Measurements from ENCODE around the gene THUMPD3. TPM values are rescaled to one million over a fixed set of nuclear protein-coding genes. Genes with fewer than 3 reads are reported as not detected.

Gene THUMPD3
- total and polyA plus RNA-seq, 2 of the 13 experiments (the other 11 are each of a cell fraction or from before 2014, with no cell fraction given), result 31.2 to 44.1 TPM

GRCh38 chr3:9415485-9416138 is 52.8 kb downstream of the THUMPD3 start:
- Histone ChIP-seq H2AFZ (ENCODE audit: low read length) (no peak overlapping the region), H3K27me3 (ENCODE audit: control insufficient read depth in 1 of 2, insufficient read depth in 2 of 2, low read length in 2 of 2) (no peaks in the 10 kb centered on the region), H3K4me2 (ENCODE audit: low read depth, low read length) (no peak overlapping the region; the same call in 1 of the 2 replicates), H3K4me1 (ENCODE audit: insufficient read depth, low read length) (peaks cover 86% of the 10 kb centered on the region), H4K20me1 (ENCODE audit: insufficient read depth, low read length) (peaks cover 68% of the 10 kb centered on the region), H3K79me2 (ENCODE audit: insufficient read depth, low read length) (peaks cover 96% of the 10 kb centered on the region), H3K36me3 (replicated peaks in 1 of 2; ENCODE audit: control insufficient read depth in 1 of 2, insufficient read depth in 2 of 2, low read length in 2 of 2) (peaks cover 0 to 12% of the 10 kb centered on the region in 2 experiments; a peak in 3 of 5 replicates), H3K9ac (ENCODE audit: insufficient read depth, low read depth, low read length) (no peak overlapping the region), H3K4me3 (replicated peaks in 1 of 3; ENCODE audit: insufficient read depth in 1 of 3, low read depth in 2 of 3, low read length in 3 of 3) (no peak overlapping the region; a peak in 1 of 6 replicates), H3K27ac (ENCODE audit: extremely low read length, insufficient read depth, low read length) (peak overlapping the region; percentile 18), H3K9me3 (ENCODE audit: low read length) (no peaks in the 10 kb centered on the region)
- no TSS peak for BruUV-seq (replicated peaks)
- DNase-seq (ENCODE audit: low spot score), result no peak
- peak; percentile 73; the same call in 1 of the 2 replicates for TF ChIP-seq ZNF770 (CRISPR knock-in tag; IDR thresholded peaks at IDR 0.05)
- peak; percentile 22; the same call in 1 of the 2 replicates for TF ChIP-seq ZBTB33 (CRISPR knock-in tag; IDR thresholded peaks at IDR 0.05)
- no peak for TF ChIP-seq HMGA1 (CRISPR knock-in tag; conservative IDR thresholded peaks at IDR 0.05)
- ChIA-PET POLR2A (interaction anchor here (1.3 to 2.2 kb wide), 2 partner anchors 19 to 52 kb away, joined by 3 to 17 read pairs; partner anchors contain the start of genes SETD5 and THUMPD3), CTCF (ENCODE audit: low intra/inter-chr PET ratio, low total read pairs) (no interaction called here)
- FAIRE-seq, result no peak
- WGBS (ENCODE audit: low lambda C conversion rate), result 89% methylated on average over 6 of the region's 6 CpGs
- intact Hi-C loops (cut with micrococcal nuclease; ENCODE audit: unreplicated experiment) (no loop called here), in situ Hi-C loops (cut with HindIII; ENCODE audit: extremely low pct_ligation_motif_present, low pct_unique_long_range_greater_than_20kb) (no loop called here)
- ATAC-seq, result no peak; the same call in 2 of the 3 replicates

All from HepG2 (cell line).